ENCODE data around the gene TNFAIP2.

TNFAIP2 gene

DNA sequence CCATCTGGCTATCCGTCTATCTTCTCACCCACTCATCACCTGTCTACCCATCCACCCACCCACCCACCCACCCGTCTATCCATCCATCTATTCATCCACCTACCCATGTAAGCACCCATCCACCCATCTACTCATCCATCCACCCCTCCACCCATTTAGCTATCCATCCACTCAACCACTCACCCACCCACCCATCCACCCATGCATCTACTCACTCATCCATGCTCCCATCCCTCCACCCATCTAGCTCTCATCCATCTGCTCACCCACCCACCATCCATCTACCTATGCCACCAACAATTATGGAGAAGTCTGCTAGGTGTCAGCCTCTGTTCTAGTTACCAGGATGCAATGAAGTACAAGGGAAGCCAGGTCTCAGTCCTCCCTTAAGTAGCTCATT, 11.1 kb downstream of the TNFAIP2 start:
- DNase-seq (ENCODE audit: low spot score): no peak

DNA sequence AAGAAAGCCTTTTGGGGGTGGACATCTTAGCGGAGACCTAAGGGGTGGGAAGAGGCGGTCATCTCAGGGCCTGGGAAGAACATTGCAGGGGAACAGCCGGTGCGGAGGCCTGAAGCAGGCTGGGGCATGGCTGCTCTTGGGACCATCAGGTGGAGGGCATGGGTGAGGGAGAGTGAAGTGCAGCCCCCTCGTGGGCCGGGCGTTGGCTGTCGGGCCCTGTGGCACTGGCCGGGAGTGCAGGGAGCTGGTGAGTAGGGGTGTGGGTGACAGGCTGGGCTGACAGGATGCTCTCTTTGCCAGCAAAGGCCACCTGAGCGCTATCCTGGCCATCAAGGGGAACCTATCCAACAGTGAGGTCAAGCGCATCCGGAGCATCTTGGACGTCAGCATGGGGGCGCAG, 11.7 kb downstream of the TNFAIP2 start:
- DNase-seq (ENCODE audit: low spot score): no peak

DNA sequence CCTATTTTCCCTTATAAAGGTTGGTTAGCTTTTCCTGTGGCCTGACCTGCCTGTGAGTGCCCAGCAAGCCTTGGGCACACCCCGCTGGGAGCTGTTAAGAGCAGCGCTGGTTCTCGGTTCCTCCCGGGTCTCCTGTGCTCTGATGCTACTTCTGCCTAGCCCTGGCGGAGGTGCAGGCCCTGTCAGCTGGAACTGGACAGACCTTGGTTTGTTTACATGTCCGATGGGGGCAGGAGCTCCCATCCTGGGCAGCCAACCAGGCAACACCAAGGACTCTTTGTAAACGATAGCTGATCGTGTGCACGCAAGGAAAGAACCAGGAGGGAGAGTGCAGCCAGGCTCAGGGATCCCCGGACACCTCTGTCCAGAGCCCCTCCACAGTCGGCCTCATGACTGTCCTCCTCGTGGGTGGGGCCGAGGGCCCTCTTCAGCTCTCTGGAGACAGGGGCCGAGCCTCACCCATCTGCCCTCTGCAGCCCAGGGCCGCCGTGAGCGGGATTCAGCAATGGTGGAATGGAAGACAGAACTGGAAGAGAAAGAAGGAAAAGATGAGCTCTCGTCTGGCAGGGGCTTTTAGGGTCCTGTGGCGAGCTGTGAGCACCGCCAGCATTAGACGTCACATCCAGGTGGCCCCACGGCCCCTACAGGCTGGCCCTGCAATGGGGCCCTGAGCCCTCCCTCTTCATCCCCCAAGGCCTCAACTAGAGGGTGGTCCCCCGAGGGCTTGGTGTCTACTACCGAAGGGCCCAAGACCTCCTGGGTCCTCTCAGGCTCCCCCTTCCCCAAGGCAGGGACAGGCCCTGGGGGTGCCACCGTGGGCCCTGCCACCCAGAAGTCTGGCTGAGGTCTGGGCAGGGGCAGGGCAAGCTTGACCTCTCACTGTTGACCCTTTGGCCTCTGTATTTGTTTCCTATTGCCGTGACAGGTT, 12.3 kb downstream of the TNFAIP2 start:
- no peak for DNase-seq (ENCODE audit: low spot score)

DNA sequence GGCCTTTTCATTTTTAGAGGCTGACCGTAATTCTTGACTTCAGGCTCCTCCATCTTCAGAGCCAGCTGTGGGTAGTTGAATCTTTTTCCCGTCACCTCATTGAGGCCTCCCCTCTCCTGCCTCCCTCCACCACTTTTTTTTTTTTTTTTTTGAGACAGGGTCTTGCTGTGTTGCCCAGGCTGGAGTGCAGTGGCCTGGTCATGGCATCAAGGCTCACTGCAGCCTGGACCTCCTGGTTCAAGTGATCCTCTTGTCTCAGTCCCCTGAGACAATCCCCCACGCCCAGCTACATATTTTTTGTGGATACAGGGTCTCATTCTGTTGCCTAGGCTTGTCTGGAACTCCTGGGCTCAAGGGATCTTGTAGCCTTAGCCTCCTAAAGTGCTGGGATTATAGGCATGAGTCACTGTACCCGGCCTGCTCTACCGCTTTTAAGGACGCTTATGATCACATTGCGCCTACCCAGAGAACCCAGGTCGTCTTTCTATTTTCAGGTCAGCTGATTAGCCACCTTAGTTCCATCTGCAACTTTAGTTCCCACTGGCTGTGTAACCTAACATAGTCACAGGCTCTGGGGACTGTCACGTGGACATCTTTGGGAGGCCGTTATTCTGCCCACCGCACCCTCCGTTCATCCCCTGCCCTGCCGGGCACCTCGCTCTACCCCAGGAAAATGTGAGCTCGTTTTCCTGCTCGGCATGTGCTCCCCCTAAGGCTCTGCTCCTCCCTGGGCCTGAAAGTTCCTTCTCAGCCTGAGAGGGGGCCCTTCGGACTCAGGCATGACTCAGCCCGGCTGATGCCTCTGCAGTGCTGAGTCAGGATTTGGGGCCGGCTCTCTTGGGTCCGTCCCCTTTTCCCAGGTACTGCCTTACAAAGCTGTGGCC, 13.4 kb downstream of the TNFAIP2 start:
- DNase-seq (ENCODE audit: low spot score): no peak

DNA sequence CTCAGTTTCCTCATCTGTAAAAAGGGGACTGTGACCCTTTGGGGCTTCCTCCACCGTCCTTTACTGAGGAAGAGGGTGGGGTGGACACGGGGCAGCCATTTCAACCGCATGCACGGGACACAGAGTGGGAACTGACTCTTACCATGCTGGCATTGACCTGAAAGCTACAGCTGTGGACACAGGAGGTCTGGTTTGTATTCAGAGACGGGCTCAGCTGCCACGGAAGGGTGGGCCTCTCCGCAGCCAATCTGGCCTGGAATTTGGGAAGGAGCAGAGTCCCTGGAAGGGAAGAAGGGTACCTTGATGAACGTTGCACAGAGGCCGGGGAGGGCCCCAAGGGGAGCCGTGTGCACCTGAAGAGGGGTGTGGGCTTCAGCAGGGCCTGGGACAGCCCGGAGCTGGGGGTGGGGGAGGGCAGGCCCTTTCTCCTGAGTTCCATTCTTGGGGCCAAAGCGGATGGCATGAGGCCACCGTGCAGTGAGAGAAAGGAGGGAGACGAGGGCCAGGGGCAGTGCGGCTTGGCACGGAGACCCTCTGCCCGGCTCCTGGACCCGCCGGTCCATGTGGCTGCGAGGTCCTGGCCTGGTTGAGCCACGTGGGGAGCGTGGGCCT, 14.5 kb downstream of the TNFAIP2 start:
- no peak for DNase-seq (ENCODE audit: low spot score)

DNA sequence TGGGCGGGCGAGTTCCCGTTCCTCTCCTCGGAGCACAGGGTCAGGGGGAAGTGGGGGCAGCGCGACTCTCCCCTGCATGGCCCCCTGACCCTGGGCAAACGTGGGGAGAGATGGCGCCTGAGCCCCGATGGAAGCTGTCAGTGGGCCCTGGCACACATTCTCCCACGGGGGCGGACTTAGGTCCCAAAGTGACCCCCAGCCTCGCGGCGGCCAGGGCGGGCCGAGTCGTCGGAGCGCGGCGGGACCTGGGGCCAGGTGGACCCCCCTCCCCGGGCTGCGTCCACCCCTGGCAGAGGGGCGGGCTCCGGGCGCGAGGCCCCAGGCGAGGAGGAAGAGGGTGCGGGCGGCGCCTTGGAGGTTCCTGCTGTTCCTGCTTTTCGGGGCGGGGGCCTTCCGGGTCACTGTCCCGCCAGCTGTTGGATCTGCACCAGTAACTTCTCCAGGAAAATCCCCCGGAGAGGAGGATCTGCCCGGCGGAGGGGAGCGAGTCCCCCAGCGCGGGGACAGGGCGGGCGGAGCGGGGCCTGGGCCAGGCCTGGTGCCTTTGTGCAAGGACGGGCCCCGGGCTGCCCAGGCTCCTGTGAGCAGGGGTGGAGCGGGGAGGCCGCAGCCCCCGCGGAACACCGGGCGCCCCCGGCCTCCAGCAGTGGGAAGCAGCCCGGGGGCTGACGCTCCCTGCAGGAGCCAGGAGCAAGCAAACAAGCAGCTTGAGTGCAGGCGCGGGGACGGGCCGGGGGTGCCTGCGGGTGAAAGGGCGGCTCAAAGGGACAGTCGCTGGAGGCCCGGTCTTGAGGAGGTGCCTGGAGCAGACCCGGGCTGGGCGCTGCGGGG, 15.3 kb downstream of the TNFAIP2 start:
- DNase-seq (ENCODE audit: low spot score): no peak

DNA sequence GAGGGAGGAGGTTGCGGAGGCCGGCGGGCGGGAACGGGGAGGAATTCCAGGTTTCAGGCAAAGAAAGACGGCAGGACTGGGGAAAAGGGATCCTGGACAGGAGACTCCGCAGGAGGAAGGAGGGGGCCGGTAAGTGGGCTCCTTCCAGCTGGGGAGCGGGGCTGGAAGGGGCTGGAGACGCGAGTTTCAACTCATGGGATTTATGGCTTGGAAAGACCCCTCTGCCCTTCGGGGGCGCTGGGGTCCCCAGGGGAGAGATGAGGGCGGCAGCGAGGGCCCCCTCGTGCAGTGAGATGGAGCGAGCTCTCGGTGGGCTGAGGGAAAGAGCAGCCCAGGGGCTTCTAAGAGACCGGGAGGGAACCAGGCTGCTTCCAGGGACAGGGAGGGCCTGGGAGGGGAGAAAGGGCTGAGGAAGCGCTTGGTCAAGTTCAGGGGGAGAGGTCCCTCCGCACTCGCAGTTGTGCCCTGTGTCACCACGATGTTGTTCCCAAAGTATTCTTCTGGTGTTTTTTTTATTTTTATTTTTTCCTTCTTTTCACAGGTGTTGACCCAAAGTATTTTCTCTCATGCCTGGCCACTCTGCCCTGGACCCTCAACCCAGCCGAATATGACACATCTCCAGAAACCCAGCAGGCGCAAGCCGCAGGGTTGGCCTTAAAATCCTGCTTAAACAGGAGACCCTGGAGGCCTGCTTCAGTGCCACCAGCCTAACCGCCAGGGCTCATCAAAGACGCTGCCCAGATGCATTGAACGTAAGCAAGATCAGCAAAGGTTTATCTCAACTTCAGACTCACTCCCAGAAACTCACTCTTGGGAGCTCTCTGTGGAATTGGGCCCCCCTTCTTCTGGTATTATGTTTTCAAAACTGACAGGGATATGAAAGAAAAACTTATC, 16.1 kb downstream of the TNFAIP2 start:
- no peak for DNase-seq (ENCODE audit: low spot score)

DNA sequence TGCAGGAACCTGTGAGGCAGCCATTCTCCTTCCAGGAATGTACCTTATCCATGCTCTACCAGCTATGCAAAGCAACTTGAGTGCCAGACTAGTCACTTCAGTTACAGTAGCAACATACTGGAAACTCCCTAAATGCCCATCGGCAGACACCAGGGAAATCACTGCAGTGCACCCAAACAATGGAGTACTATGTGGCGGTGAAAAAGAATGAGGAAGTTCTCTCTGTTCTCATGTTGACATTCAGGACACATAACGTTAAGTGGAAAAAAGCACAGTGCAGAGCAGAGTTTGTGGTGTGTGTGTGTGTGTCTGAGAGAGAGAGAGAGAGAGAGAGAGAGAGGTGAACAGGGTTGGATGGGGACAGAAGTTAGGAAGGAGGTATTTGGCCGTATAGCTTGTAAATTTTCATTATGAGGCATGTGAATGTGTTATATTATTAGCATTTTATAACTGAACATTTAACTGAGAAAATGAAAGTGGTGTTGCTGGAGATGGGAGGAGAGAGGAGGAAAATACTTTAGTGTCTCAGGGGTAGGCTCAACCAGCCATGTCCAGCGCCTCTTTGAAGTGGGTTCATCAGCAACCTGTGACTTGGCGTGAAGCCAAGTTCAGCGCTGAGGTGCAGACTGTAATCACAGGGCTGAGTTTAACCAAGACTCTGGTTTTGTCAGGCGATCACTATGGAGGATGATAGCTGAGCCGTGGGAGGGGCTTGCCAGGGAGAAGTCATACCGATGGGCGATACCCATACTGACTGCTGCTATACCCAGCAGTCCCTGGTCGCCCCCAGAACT, 17.3 kb downstream of the TNFAIP2 start:
- DNase-seq (ENCODE audit: low spot score): no peak

DNA sequence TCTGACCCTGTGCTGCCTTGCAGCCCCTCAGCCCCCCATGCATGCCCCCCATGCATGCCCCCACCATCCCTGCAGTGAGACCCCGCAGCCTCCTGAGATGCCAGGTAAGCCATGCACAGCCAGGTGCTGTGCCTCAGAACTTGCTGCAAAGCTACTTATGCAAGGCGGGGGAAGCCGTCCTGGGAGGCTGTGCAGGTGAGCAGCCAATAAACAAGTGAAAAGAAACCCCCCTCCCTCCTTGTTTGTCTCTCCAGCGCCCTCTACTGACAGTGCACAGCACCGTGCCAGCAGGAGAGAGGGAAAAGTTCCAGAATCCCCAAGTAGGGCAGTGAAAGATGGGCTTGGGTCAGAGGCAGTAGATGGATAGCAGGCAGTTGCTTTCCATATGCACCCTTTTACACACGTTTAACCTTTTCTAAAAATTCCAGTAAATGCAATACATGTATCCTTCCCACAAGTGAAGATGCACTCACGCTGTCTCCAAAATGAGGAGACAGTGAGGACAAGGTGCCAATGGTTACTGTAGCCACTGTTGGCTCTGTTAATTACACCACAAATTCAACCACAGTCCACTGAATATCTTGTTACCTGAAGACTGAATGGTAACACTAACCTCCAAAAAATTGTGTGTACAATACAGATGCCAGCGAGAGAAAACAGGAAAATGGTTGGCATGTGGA, 18.0 kb downstream of the TNFAIP2 start:
- DNase-seq (ENCODE audit: low spot score): peak; percentile 42

DNA sequence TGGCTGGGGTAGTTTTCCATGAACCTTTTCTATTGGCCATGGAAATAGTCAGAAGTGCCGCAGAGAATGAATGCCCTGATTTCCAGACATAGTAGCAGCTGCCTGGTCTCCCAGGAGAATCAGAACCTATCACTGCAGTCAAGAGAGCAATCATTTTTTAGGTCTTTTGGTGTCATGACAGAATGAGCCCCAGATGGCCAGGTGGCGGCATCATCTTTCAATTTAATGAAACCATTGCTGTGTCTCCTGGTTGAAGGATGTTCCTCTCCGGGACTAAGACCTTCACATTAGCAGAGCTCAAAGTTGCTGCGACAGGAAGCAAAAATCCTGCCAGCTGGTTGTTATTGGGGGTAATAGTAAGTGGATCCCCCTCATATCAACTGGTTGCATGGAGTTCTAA, 18.8 kb downstream of the TNFAIP2 start:
- DNase-seq (ENCODE audit: low spot score): no peak

DNA sequence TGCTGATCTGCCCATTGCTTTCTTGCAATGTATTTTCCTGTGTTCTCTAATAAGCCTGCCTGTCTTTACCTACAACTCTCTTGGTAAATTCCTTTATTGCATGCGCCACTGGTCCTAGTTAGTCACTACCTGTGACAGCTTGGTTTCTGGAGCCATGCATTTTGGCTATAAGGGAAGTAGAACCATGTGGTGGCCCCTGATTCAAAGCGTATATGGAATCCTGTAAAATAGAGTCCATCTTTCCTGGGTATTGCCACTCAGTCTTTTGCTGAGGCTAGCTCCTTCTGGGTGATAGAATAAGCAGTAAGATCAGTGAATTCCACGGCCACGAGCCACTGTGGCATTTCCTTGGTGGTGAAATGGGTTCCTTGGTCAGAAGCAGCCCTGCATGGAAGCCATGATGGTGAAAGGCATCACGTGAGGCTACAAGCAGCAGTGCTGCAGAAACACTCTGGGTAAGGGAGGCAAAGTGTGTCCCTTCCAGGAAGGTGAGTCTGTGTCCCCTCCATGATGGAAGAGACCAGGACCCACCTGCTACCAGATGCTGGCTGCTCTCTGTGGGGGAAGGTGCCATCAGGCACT, 19.6 kb downstream of the TNFAIP2 start:
- no peak for DNase-seq (ENCODE audit: low spot score)

DNA sequence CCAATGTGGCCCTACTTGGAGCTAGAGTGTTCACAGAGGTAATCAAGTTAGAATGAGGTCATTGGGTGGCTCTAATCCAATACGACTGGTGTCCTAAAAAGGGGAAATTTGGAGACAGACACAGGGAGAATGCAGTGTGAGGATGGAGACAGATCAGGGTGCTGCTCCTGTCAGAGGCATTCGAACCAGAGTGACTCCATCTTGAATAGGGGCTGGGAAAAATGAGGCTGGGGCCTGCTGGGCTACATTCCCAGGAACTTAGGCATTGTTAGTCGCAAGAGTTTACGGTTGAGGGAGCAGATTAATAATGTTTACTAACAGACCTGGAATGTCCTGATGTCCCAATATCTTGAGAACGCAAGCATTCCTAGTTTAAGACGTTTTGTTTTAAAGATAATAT, 20.2 kb downstream of the TNFAIP2 start:
- no peak for DNase-seq (ENCODE audit: low spot score)

DNA sequence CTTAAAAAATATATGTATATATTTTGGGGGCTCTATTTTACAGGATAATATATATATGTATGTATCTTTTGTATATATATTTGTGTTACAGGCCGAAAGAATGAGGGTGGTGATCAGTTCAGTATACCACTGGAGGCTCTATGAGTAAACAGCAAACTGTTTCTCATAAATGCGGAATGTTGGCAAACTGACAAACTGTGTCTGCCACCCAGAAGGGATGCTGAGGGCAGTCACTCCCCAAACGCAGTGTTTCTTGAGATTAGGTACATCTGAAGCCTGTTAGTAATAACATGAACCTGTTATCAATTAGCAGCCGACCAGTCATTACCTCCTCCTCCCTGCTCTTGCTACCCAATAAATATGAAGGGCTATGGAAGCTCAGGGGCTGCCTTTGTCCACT, 20.8 kb downstream of the TNFAIP2 start:
- no peak for DNase-seq (ENCODE audit: low spot score)

DNA sequence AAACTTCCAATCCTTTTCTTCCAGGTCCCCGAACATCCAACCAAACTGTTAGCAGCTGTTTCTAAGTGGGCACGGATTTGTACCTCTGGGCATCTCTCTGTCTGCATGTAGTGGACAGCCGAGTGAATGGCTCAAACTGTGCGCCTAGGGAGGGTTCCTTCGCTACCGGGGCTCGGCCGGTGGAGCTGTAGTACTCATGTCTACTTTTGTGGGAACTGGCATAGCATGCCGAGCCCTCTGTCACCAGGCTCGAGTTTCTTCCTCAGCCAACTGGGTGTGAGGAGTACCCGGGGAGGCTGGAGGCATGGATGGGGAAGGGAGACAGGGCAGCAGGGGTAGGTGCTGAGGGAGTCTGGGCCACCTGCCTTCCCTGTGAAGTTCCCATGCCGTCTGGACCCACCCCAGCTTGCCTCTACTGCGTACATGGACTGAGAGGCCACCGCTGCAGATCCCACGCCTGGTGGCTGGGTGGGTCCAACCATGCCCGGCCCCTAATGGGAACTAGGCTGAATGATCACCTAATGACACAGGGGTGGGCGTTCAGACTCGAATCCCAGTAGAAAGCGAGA, 23.0 kb downstream of the TNFAIP2 start:
- DNase-seq (ENCODE audit: low spot score): no peak

DNA sequence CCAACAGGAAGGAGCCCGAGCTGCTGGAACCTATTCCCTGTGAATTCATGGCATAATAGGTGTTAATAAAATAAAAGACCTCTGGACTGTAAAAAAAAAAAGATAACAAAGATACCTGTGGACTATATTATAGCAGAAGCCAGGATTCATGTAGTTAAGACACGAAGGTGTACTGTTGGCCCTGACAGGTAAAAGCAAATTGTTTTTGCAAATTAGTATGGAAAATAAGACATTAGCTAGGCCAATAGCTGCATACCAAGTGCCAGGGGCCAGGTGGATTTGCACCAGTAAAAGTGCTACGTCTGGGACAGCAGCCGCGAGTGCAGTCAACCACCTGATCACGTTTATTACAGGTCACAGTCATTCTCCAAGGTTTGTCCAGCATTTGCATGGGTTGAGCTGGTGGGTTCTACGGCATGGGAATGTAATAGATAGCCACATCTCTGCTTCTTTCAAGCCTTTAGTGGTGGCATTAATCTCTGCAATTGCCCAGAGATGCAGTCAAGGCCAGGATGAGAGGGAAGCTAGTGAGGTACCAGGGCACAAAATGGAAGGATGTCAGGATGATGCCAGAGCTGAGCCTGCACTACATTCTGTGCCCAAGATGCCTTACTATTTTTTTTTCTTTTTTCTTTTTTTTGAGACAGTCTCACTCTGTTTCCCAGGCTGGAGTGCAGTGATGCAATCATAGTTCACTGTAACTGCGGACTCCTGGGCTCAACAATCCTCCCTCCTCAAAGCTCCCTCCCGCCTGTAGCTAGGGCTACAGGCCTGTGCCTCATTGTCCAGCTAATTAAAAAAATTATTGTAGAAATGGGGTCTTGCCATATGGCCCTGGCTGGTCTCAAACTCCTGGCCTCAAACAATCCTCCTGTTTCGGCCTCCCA, 26.3 kb downstream of the TNFAIP2 start:
- DNase-seq (ENCODE audit: low spot score): no peak

DNA sequence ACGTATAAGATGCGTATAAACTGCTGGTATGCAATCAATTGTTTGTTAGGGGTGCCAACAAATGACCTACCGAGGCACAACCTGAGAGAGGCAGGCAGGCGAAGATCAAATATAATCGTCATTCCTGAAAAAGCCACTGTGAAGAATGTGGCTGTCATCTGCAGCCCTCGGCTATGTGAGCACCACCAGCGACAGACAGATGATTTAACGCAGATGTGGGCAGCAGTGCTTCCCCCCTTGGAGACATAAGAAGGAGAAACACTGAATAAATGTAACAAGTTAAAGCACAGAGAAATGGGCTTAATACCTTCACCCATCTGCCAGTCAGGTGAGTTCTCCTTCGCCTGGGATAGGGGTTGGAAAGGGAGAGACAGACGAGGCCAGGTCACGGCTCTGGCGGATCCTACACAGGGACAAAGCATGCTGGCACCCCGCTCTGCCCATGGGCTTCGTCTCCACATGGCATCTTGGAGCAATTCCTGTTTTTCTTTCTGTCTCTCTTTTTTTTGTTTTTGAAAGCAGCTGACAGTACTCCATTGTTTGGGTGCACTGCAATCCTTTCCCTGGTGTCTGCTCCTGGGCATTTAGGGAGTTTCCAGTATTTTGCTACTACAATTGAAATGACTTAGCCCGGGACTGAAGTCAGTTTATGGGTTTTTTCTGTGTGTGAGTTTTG, 28.1 kb downstream of the TNFAIP2 start:
- no peak for DNase-seq (ENCODE audit: low spot score)

DNA sequence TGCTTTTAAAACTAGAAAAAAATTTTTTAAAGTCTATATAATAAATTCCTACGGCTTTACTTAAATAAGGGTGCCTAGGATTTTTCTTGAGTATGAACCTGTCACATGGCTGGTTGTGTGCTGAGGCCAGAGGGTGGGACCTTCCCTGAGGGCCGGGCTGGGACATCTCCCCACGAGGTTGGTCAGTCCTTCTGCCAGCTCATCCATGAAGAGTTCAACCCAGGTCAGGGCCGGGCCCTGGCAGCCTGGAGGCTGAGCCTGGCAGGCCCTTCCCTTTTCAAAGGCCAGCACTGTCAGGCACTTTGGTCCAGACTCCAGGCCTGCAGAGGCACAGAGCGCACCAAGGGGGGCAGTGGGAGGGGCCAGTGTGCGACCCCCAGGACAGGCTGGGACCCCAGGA, 31.7 kb downstream of the TNFAIP2 start:
- no peak for DNase-seq (ENCODE audit: low spot score)

Measured in activated CD4-positive, alpha-beta T cell treated with anti-CD3 and anti-CD28 coated beads, Interleukin-2, Interleukin-4, amounts not matched to agents 100 ng/mL and 50 ng/mL, durations not matched to agents 16 hours and 8 hours (primary cell).